SH-SY5Y (cell line): ENCODE measurements around the gene SLC1A2.
A peak's percentile ranks its signal among the peaks of the same experiment; 100 is the strongest.

Experiments
- GATA2 ChIP-seq: IDR thresholded peaks from 2 replicates; pipeline ENCODE4 v1.6.1; 2011; ENCODE audit warnings: mild to moderate bottlenecking, low read depth, low read length
- GATA3 ChIP-seq: IDR thresholded peaks from 2 replicates; pipeline ENCODE4 v1.6.1; 2011; ENCODE audit warnings: low read depth, mild to moderate bottlenecking, low read length, moderate library complexity

SLC1A2 gene

GRCh38 chr11:35419184-35419829 lies at the start of gene SLC1A2:
TSS of gene SLC1A2 (minus strand) at chr11:35419558. CDS start at chr11:35418966, 592 bp downstream.
- TF ChIP-seq GATA2 (no peak), GATA3 (no peak)

DNA sequence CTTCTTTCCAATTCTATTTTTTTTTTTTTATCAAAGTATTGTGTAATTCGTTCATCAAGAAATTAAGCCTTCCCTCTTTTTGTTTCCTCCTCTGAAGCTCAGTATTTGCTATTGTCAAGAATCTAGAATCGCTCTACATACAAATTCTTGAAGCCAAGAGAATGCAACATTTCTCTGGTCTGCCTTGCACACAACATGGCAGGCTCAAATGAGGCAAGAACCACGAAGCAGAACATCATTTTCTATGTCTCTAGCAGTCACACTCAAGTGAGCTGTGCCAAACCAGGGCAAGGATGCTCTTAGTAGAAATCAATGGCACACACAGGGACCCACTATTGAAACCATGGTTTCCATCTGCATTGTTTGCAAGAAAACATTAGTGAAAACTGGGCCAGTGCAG lies 46.7 kb upstream of the SLC1A2 start:
- TF ChIP-seq GATA3 = no peak
- TF ChIP-seq GATA2 = no peak

GRCh38 chr11:35464308-35464707 lies 45.0 kb upstream of the SLC1A2 start:
- TF ChIP-seq GATA2 = peak; percentile 65
- peak; percentile 68; the same call in 1 of the 2 replicates for TF ChIP-seq GATA3

GRCh38 chr11:35463331-35463751 lies 44.0 kb upstream of the SLC1A2 start:
- TF ChIP-seq GATA2 = no peak
- no peak for TF ChIP-seq GATA3

DNA sequence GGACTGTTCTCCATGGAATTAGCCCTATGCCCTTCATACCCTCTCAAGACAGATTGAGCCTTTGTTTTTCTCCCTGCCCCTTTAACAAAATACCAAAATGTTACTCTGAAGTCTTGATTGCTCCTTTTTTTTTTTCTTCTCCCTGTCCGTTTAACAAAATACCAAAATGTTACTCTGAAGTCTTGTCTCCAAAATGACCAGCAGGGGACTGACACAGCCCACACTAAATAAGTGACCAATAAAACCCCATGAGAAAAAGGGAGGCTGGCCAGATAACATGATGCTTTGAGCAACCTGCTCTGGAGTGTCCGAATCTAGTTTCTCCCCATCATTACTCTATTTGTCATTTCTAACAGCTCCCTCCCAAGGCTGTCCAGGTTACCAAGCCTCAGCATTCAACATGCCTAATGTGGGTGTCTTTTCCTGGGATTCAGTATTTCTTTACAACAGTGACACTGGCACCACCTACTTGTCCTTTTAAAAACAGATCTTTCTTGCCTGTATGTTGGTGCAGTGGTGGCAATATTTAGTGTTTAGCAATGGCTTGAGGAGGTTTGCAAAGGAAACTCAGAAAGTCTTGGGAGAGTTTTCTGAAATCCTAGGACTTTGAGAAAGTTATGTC lies 42.7 kb upstream of the SLC1A2 start:
- TF ChIP-seq GATA2 (no peak), GATA3 (no peak)

DNA sequence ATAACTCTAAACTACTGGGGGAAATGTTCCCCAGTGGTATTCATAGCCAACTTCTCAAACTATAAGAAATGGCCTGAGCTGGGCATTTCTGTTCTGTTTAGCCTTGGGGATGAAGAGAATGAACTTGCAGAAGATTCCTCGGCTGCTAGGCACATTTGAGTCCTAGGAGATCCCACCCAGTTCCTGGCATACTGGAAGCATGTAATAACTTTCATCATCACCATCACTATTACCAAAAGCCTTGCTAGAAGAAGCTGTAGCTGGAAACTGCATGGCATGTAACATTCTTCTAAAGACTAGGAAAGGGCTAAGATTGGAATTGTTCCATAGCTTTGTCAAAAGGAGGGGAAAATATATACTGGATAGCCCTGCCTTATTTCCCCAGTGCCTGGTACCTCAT lies 40.1 kb upstream of the SLC1A2 start:
- TF ChIP-seq GATA2 = no peak
- no peak for TF ChIP-seq GATA3

- TF ChIP-seq GATA3 = no peak
- no peak for TF ChIP-seq GATA2
Measured at GRCh38 chr11:35458846-35459245, 39.5 kb upstream of the SLC1A2 start.

DNA sequence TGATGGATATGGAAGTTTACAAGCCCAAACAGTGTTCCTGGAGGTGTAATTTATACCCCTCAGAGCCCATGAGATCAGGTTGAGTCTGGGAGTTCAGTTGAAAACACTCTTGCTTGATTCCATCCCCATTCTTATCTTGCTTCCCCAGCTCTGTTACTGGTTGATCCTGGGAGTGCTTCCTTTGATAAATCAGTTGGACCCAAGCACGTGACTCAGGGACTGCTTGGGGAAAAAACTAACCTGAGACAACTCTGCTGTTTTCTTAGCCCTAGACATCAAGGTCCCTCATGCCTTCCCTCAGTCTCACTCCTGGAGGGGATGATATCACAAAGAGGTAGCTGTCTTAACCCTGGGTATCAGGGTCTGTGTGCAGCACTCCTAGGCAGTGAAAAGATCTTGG lies 35.0 kb upstream of the SLC1A2 start:
- no peak for TF ChIP-seq GATA2
- TF ChIP-seq GATA3 = no peak

GRCh38 chr11:35436581-35437250 lies 17.4 kb upstream of the SLC1A2 start:
- TF ChIP-seq GATA3 (no peak), GATA2 (no peak)

DNA sequence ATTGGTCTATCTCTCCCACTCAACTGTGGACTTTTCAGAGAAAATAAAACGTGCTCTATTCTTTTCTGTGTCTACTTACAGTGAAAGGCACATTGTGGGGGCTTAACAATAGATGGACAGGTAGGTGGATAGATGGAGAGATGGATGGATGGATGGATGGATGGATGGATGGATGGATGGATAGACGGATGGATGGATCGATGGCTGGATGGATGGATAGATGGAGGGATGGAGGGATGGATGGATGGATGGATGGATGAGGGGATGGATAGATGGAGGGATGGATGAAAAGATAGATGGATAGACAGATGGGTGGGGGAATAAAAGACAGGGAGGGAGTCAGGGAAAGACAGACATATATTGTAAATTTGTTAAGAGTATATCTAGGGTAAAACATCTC lies 14.2 kb upstream of the SLC1A2 start:
- TF ChIP-seq GATA2 (no peak), GATA3 (no peak)

GRCh38 chr11:35432464-35432863 lies 13.1 kb upstream of the SLC1A2 start:
- TF ChIP-seq GATA2 (no peak), GATA3 (no peak)

- no peak for TF ChIP-seq GATA2
- no peak for TF ChIP-seq GATA3
Measured at GRCh38 chr11:35427071-35427470, 7.7 kb upstream of the SLC1A2 start.

DNA sequence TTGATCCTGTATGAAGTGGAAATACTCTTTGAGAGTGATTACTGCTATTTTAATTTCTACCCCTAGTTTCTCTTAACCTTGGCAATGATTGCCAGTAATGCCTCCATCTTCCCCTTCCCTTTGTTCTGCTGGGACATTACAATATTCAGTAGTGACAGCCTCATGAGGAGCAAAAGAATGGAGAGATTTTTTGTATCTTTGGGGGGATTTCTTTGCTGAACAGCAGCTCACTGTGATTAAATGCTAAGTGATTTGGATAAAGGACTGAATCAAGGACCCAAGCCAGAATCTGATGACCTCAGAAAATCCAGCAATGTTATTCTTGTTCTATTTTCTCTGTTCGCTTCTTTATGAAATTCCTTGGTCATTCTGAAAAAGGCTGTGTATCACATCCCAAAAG lies 7.0 kb upstream of the SLC1A2 start:
- TF ChIP-seq GATA2 (no peak), GATA3 (no peak)

DNA sequence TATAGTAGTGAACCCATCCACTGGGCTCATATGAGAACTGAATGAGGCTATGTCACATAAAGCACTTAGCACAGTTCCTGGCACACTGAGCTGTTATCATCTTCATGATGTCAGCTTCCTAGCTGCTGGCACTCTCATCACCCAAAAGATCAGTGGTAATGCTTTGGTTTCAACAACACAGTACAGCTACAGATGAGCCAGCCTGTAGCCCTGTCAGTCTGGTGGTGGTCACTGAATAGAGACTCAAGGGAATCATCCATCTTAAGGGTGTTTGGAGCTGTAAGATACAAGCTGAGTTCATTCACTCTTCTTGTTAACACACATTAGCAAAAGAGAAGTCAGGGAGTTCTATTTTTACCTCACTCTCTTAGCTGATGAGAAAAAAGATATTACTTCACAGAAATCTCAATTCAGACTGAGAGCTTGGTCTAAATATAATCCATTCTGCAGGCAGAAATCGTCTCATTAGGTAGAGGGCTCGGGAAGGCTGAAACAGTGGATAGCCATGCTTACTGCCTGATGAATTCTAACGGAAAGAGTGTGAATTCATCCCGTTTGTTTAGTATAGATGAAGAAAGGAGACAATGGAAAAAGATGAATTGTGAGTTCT lies 6.3 kb upstream of the SLC1A2 start:
- TF ChIP-seq GATA3 (no peak), GATA2 (no peak)
